Peyer's patch (tissue), 4 donors: ENCODE results near the gene RESF1. TPM values are rescaled to one million over a fixed set of nuclear protein-coding genes. Genes with fewer than 3 reads are reported as not detected.

Experiments
- DNase-seq, 3 donors: peaks; one replicate each; pipeline ENCODE4 v3.0.0-alpha.2; 2017 to 2019
- H3K27ac ChIP-seq, 4 donors: fragments of 200-600 bp; sonication (generic); one replicate each; pipeline ENCODE4 v1.5.1; 2016 to 2019
- H3K27me3 ChIP-seq, 2 donors: fragments of 200-600 bp; sonication (generic); one replicate each; pipeline ENCODE4 v1.5.1; 2019
- H3K36me3 ChIP-seq, 3 donors: fragments of 200-600 bp; sonication (generic); one replicate each; pipeline ENCODE4 v1.5.1; 2016 to 2019
- H3K4me1 ChIP-seq, 4 donors: fragments of 200-600 bp; sonication (generic); one replicate each; pipeline ENCODE4 v1.5.1; 2016 to 2019
- H3K4me3 ChIP-seq, 4 donors: fragments of 200-600 bp; sonication (generic); 1 replicate in 3 of 4; 2 replicates in 1 of 4; pipeline ENCODE4 v1.5.1; 2016 to 2019; ENCODE audit warnings: mild to moderate bottlenecking in 1 of 4
- H3K9me3 ChIP-seq, 4 donors: fragments of 200-600 bp; sonication (generic); one replicate each; pipeline ENCODE4 v1.5.1; 2016 to 2019; ENCODE audit warnings: mild to moderate bottlenecking in 1 of 4
- CTCF ChIP-seq, 6 experiments: fragments of 450-650 bp in 4 of 6; fragments of 200-600 bp in 2 of 6; sonication (generic) in 1 of 6; IDR thresholded peaks; one replicate each; pipeline ENCODE4 v1.5.1; 2017 to 2019; ENCODE audit warnings: antibody characterized with exemption in 6 of 6, mild to moderate bottlenecking in 3 of 6, moderate library complexity in 1 of 6
- POLR2A ChIP-seq, 2 donors: fragments of 450-650 bp; IDR thresholded peaks; one replicate each; pipeline ENCODE4 v1.5.1; 2017; ENCODE audit warnings: antibody characterized with exemption in 2 of 2, mild to moderate bottlenecking in 2 of 2, moderate library complexity in 2 of 2
- total RNA-seq, 4 donors: library from RNA; depleted of rRNA; stranded (reverse); fragments of >200 nt; gene quantifications; one replicate each; pipeline ENCODE4 v1.1.0, GENCODE V29; 2016

The RESF1 gene
- total RNA-seq, 4 donors from 2014 or later, result 91.8 to 287 (median 137) TPM

- peaks cover 0 to 61% (median 6%) of the 10 kb centered on the region in 3 donors for H3K36me3 ChIP-seq
- H3K4me1 ChIP-seq, result peaks cover 0 to 18% (median 7%) of the 10 kb centered on the region in 4 donors
- TF ChIP-seq POLR2A (IDR thresholded peaks at IDR 0.05) (no peak), CTCF (IDR thresholded peaks at IDR 0.05) (no peak)
- DNase-seq, result no peak
- H3K4me3 ChIP-seq, result no peak overlapping the region
- peaks cover 0 to 6% (median 2%) of the 10 kb centered on the region in 4 donors for H3K9me3 ChIP-seq
- H3K27me3 ChIP-seq, result no peaks in the 10 kb centered on the region
- no peak overlapping the region for H3K27ac ChIP-seq
Measured at GRCh38 chr12:31970199-31970598, 11.0 kb downstream of the RESF1 start.

GRCh38 chr12:31973818-31974217 lies 14.6 kb downstream of the RESF1 start:
- TF ChIP-seq POLR2A (IDR thresholded peaks at IDR 0.05) (no peak), CTCF (IDR thresholded peaks at IDR 0.05) (no peak)
- H3K27ac ChIP-seq, result no peak overlapping the region
- H3K9me3 ChIP-seq, result peaks cover 0 to 15% (median 3%) of the 10 kb centered on the region in 4 donors
- H3K4me1 ChIP-seq, result no peaks in the 10 kb centered on the region
- DNase-seq, result no peak
- no peaks in the 10 kb centered on the region for H3K27me3 ChIP-seq
- H3K4me3 ChIP-seq, result no peak overlapping the region
- peaks cover 0 to 85% (median 6%) of the 10 kb centered on the region in 3 donors for H3K36me3 ChIP-seq

- Histone ChIP-seq H3K27ac (no peak overlapping the region), H3K4me1 (no peaks in the 10 kb centered on the region), H3K36me3 (peaks cover 0 to 86% (median 6%) of the 10 kb centered on the region in 3 donors), H3K27me3 (no peaks in the 10 kb centered on the region), H3K9me3 (peaks cover 0 to 20% (median 3%) of the 10 kb centered on the region in 4 donors), H3K4me3 (no peak overlapping the region)
- DNase-seq, result no peak
- TF ChIP-seq POLR2A (IDR thresholded peaks at IDR 0.05), result no peak
- no peak for TF ChIP-seq CTCF (IDR thresholded peaks at IDR 0.05)
Measured at GRCh38 chr12:31974673-31975072, 15.5 kb downstream of the RESF1 start.

GRCh38 chr12:31984806-31985591 lies 25.8 kb downstream of the RESF1 start:
- Histone ChIP-seq H3K9me3 (peaks cover 0 to 11% (median 2%) of the 10 kb centered on the region in 4 donors), H3K4me3 (no peak overlapping the region), H3K27ac (no peak overlapping the region), H3K27me3 (no peaks in the 10 kb centered on the region), H3K4me1 (no peaks in the 10 kb centered on the region), H3K36me3 (peaks cover 0 to 42% (median 11%) of the 10 kb centered on the region in 3 donors)
- no peak for TF ChIP-seq CTCF (IDR thresholded peaks at IDR 0.05)
- no peak for TF ChIP-seq POLR2A (IDR thresholded peaks at IDR 0.05)
- no peak for DNase-seq

GRCh38 chr12:31985832-31986231 lies 26.6 kb downstream of the RESF1 start:
- Histone ChIP-seq H3K27ac (no peak overlapping the region), H3K4me3 (no peak overlapping the region), H3K36me3 (peaks cover 0 to 42% (median 11%) of the 10 kb centered on the region in 3 donors), H3K9me3 (peaks cover 0 to 5% (median 0%) of the 10 kb centered on the region in 4 donors), H3K27me3 (no peaks in the 10 kb centered on the region), H3K4me1 (no peaks in the 10 kb centered on the region)
- DNase-seq, result no peak
- TF ChIP-seq CTCF (IDR thresholded peaks at IDR 0.05), result no peak
- TF ChIP-seq POLR2A (IDR thresholded peaks at IDR 0.05), result no peak
